ENCODE measurements around the gene MTF2.
A peak's percentile ranks its signal among the peaks of the same experiment; 100 is the strongest.

GRCh38 chr1:93056214-93056613 lies 22.9 kb upstream of the MTF2 start:
- no peak for TF ChIP-seq ZNF462 (CRISPR knock-in tag; IDR thresholded peaks at IDR 0.05)
- TF ChIP-seq CTCF (conservative IDR thresholded peaks at IDR 0.05; ENCODE audit: low read depth in 2 of 2): no peak
- peak; percentile 85 for TF ChIP-seq REST (IDR thresholded peaks at IDR 0.05; ENCODE audit: unreplicated experiment)
- TF ChIP-seq CREB1 (CRISPR knock-in tag; IDR thresholded peaks at IDR 0.05; ENCODE audit: low read depth): no peak
- TF ChIP-seq EZH2 (IDR thresholded peaks at IDR 0.05; ENCODE audit: low read depth, unreplicated experiment): no peak
